Hippocampal formation (tissue), 2 donors: ENCODE data around the gene MAPK12.
"Not testable (repeated sequence)": the region's sequence is repeated elsewhere in the genome, so short reads cannot be mapped to it uniquely, and the experiment has no call there.

Experiments used
- DNase-seq, 2 donors: peaks; one replicate each; lab custom pipeline; 2025; lab: John Stamatoyannopoulos, UW

MAPK12 gene

DNA sequence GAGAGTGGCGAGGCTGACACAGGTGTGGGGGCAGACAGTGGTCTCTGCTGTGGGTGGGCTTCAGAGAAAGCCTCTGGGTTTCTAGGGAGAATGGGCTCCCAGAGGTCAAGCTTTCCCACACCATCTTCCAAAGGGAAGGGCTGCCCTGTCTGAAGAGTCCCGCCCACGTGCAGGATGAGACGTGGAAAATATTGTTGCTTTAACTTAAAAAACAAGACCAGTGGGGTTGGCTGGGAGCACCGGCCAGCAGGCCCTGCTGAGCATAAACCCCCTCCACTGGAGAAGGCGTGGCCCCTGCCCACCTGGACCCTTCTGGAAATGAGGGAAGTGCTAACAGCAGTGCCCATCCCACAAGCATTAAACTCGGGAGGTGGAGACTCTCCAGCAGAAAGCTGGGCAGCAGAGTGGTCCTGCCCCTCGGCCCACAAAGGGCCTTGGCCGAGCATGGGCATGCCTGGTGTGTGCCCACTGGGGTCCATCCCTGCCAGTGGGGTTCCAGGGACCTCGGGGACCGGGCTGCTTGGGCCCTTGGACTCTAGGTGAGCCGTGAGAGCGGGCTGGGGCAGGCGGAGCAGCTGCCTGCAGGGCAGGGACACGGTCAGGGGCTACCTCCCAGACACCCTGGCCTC, 45.3 kb downstream of the MAPK12 start:
- DNase-seq: no peak

DNA sequence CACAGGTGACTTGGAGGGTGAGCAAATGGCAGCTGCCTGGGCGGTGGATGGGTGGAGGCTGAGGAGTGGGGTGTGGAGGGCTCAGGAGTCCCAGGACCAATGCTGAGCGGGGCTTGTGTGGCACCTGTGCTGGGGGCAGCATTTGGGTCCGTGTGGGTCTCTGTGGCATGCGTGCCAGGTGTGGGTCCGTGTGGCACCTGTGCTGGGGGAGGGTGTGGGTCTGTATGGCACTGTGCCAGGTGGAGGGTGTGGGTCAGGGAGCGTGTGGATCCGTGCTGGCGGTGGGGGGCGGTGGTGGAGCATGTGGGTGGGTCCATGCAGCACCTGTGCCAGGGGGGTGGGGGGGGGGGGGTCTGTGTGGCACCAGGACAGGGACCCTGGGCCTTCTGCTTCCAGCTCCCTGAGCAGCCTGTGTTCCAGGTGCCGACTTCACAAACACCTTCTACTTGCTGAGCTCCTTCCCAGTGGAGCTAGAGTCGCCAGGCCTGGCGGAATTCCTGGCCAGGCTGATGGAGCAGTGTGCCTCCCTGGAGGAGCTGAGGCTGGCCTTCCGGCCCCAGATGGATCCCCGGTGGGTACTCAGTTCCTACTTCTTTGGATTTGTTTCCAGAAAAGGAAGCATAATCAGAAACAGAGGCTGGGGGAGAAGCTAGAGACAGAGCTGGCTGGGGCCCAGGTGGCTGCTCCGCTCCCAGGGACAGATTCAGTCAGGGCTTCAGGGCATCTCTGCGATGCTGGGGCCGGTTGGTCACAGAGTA, 46.0 kb downstream of the MAPK12 start:
- no peak for DNase-seq

DNA sequence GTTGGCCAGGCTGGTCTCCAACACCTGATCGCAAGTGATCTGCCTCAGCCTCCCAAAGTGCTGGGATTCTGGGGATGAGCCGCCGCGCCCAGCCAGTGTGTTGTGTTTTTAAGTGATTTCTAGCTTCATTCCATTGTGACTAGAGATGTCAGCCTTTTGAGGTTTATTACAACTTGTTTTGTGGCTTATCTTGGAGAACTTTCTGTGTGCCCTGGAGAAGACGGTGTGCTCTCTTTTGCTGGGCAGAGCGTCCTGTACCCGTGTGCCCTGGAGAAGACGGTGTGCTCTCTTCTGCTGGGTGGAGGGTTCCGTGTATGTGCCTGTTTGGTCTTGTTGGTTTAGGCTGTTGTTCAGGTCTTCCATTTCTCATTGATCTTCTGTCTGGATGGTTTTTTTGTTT, 48.2 kb downstream of the MAPK12 start:
- no peak for DNase-seq

GRCh38 chr22:50211147-50211546, 50.3 kb downstream of the MAPK12 start:
- DNase-seq: no peak

DNA sequence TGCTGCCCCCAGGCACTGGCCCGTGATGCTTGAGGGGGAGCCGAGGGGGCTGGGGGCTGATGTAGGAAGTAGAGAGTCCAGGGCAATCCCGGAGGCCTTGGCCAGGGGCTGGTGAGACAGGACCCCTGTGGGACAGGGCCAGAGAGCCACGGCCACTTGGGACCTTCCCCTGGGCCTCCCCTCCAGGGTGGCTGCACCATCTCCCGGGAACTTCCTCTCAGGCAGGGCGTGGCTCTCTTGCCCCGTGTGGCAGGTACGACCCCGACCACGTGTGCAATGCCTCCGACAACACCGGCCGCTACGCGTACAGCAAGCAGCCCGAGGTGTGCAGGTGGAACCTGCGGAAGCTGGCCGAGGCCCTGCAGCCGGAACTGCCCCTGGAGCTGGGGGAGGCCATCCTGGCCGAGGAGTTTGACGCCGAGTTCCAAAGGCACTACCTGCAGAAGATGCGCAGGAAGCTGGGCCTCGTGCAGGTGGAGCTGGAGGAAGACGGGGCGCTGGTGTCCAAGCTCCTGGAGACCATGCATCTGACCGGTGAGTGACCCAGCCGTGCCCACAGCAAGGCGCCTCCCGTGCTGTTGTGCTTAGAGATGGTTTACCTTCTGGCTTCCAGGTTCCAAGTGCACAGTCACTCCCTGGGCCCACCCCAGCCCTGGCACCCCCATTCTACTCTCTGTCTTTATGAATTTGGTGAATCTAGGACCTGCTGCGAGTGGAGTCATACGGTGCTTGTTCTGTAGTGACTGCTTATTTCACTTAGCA, 50.9 kb downstream of the MAPK12 start:
- DNase-seq: no peak

DNA sequence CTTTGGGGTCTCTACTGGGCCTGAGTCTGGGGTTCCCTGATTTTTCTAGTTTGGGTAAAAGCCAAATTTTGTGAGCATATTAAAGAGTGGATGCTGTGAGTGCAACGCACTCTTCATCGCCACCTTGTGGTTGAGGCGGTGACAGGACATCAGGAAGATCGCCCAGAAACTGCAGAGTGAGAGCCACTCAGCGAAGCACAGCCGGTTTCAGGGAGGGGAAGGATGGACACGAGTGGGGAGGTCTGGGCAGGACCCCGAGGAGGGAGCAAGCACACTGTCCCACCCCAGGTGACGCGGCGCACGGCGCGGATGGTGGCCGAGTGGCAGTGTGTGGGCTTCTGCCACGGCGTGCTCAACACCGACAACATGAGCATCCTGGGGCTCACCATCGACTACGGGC, 51.6 kb downstream of the MAPK12 start:
- no peak for DNase-seq

- no peak for DNase-seq
Observed at GRCh38 chr22:50208939-50209892, 52.3 kb downstream of the MAPK12 start.

GRCh38 chr22:50208430-50208938, 53.0 kb downstream of the MAPK12 start:
- no peak for DNase-seq

GRCh38 chr22:50207383-50208140, 53.9 kb downstream of the MAPK12 start:
- DNase-seq: no peak

- DNase-seq: no peak
Observed at GRCh38 chr22:50206599-50206998, 54.9 kb downstream of the MAPK12 start.

DNA sequence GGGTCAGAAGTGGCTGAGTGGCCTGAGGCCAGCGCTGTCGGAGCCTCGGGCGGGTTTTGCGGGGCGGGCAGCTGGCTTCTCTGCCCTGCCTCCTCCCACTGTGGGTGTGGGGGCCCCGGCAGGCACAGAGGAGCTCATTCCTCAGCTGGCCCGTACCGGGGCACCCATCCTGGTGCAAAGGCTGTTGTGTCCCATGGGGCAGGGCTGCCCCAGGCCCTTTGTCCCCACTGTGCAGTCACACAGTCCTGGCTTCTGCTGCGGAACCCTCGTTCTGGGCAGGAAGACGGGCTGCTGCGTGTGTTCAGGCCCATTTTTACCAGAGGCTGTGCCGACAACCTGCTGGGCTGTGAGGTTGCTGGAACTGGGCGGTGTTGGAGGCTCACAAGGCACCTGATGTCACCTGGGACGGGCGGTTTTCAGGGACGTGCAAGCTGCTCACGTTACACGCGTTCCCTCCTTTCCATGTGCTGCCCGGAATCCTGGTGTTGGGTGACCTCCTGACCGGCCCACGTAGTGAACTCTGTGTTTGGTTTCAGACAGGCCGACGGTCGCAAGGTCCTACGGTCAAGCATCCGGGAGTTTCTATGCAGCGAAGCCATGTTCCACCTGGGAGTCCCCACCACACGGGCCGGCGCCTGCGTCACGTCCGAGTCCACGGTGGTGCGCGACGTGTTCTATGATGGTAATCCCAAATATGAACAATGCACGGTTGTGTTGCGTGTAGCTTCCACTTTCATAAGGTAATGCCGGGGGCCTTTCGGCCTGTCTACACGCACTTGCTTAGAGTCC, 55.5 kb downstream of the MAPK12 start:
- no peak for DNase-seq

- DNase-seq: not testable (repeated sequence)
Observed at GRCh38 chr22:50204998-50205397, 56.5 kb downstream of the MAPK12 start.

- DNase-seq: no peak
Observed at GRCh38 chr22:50204571-50204970, 56.9 kb downstream of the MAPK12 start.

DNA sequence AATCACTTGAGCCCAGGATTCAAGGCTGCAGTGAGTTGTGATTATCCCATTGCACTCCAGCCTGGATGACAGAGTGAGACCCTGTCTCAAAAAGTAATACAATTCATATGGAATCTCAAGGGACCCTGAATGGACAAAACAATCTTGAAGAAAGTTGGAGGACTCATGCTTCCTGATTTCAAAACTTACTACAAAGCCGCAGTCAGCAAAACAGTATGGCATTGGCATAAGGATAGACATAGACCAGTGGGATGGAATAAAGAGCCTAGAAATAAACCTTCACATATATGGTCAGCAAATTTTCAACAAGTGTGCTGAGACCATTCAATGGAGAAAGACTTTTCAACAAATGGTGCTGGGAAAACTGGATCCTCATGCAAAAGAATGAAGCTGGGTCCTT, 58.2 kb downstream of the MAPK12 start:
- DNase-seq: no peak
